Central memory CD8-positive, alpha-beta T cell (primary cell): ENCODE data around the gene ETV6.

Experiments
- ATAC-seq: fragments of 150-1000 bp; cut with Tn5 transposase; replicated peaks from 2 replicates; pipeline ENCODE4 v1.10.0; 2022; ENCODE audit warnings: mild to moderate bottlenecking, moderate FRiP score, moderate number of reproducible peaks; ENCODE audit not compliant: poor library complexity, severe bottlenecking; ENCODE audit errors: extremely low read depth
- DNase-seq, 2 donors: peaks; one replicate each; pipeline ENCODE4 v3.0.0; 2021; ENCODE audit warnings: low spot score in 2 of 2
- H3K27ac Mint-ChIP-seq: one replicate; pipeline ENCODE4 v1.8.0; 2022; ENCODE audit warnings: low read depth, mild to moderate bottlenecking, moderate library complexity, mixed read lengths
- H3K27me3 Mint-ChIP-seq: one replicate; pipeline ENCODE4 v1.8.0; 2022; ENCODE audit warnings: mixed read lengths
- H3K36me3 Mint-ChIP-seq: one replicate; pipeline ENCODE4 v1.8.0; 2022; ENCODE audit warnings: mild to moderate bottlenecking, moderate library complexity, mixed read lengths; ENCODE audit not compliant: insufficient read depth
- H3K4me1 Mint-ChIP-seq: one replicate; pipeline ENCODE4 v1.8.0; 2022; ENCODE audit warnings: mixed read lengths
- H3K4me3 Mint-ChIP-seq: one replicate; pipeline ENCODE4 v1.8.0; 2022; ENCODE audit warnings: mild to moderate bottlenecking, moderate library complexity, mixed read lengths
- H3K9me3 Mint-ChIP-seq: one replicate; pipeline ENCODE4 v1.8.0; 2022; ENCODE audit warnings: mixed read lengths

The ETV6 gene

DNA sequence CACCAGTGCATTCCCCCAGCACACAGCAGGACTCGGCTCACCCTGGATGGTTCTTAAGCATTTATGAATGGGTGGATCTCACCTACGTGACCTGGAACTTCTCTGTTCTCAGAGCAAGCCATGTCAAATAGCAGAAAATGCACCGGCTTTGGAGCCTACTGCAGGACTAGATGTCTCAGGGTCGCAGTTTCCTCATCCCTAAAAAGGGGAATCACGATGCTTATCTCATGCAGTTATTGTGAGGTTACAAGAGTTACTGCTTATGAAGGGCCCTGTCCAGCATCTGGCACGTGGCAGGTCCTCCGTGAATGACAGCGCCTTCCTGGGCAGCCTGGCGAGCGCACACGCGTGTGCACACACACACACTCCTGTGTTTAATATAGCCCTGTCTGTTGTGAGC is 128.5 kb downstream of the ETV6 start:
- H3K36me3 Mint-ChIP-seq: peaks cover 11% of the 10 kb centered on the region
- peaks cover 12% of the 10 kb centered on the region for H3K4me1 Mint-ChIP-seq
- DNase-seq (no peak), ATAC-seq (no peak)
- no peak overlapping the region for H3K4me3 Mint-ChIP-seq
- H3K9me3 Mint-ChIP-seq: no peaks in the 10 kb centered on the region
- H3K27me3 Mint-ChIP-seq: no peaks in the 10 kb centered on the region
- H3K27ac Mint-ChIP-seq: no peak overlapping the region

DNA sequence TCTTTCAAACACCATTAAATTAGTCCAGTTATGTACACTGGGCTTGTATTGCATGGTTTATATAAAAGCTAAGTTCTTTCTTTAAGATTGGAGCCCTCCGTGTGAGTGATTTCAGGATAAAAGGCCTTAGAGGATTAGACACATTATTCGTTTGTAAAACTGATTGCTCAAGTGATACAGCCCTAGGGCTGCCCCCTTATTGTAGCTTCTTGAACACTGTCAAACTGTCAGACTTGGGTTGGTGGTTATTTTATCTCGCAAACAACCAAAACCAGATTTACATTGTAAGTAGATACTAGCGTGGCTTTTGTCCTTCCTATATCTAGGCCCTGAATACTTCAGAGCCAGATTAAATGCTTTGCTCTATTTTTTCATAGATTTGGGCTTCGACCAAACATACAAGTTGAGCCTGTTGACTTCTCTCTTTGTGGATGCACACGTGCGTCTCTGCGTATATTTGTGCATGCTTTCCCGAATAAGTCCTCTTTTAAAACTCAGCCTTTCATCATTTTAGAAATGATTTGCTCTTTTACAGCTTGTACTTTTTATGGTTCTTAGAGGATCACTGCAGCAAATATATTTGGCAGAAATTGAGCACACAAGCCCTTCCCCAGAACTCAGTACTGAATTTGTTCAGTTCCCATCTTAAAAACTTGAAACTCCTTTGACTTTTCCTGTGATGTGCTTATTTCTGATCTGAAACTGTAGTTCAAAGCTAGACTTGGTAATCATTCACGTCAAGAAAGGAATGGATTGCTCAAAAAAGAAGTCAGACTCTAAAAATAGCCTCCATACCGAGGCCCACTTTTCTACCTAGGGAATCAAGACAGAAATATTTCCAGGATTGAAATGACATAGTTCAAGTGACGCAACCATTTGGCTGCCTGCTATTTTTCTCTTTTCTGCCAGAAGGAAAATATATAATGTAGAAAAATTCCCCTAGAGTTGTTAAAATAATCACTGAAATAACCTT is 129.5 kb downstream of the ETV6 start:
- ATAC-seq: no peak
- no peak for DNase-seq
- Mint-ChIP-seq H3K27me3 (no peaks in the 10 kb centered on the region), H3K4me1 (peaks cover 12% of the 10 kb centered on the region), H3K9me3 (no peaks in the 10 kb centered on the region), H3K27ac (no peak overlapping the region), H3K36me3 (peaks cover 9% of the 10 kb centered on the region), H3K4me3 (no peak overlapping the region)

DNA sequence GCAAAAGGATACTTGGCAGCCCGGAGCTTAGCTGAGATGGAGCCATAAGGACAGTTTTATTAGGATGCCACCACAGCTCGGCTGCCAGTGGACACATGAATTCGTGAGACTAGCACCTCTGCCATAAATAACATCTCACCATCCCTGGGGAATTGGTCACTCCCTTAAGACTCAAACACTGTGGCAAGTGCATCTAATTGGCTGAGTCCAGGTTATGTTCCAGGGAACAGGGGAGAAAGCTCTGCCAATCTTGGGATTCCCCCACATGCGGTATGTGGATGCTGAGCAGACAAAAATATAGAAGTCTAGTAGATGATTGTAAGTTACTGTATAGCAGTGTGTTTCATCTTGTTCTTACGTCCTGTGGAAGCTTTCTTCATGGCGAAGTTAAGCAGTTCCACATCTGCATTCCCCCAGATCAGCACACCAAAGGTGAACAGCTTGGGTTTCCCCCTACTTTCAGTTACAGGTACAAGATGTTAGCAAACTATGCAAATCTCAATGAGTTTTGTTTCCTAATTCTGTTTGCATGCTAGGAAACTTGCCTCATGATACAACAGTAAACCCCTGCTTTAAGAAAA is 131.1 kb downstream of the ETV6 start:
- Mint-ChIP-seq H3K4me1 (peaks cover 18% of the 10 kb centered on the region), H3K27ac (no peak overlapping the region), H3K4me3 (no peak overlapping the region), H3K9me3 (no peaks in the 10 kb centered on the region), H3K27me3 (no peaks in the 10 kb centered on the region), H3K36me3 (peaks cover 6% of the 10 kb centered on the region)
- ATAC-seq (no peak), DNase-seq (no peak)

DNA sequence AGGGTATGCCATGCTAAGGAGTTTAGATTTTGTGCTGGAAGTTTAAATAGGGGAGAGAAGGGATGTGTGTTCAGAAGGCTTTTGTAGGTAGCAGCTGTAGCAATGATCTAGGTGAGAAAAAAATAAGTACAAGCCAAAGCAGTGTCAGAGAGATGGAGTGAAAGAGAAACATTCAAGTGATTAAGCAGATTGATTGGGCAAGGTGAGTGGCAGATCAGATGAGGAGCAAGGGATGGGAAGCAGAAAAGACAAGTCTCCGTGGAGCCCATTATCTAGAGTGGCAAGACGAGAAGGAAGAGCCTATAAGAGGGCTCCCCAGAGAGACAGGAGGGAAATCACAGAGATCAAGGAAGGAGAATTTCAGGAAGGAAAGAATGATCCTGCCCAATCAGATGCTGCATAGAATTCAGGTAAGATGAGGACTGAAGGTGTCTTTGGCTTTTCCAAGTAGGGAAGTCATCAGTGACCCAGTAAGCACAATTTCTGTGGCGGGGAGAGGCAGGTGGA is 133.5 kb downstream of the ETV6 start:
- Mint-ChIP-seq H3K27me3 (no peaks in the 10 kb centered on the region), H3K4me3 (no peak overlapping the region), H3K4me1 (peaks cover 19% of the 10 kb centered on the region), H3K27ac (no peak overlapping the region), H3K9me3 (no peaks in the 10 kb centered on the region), H3K36me3 (peaks cover 6% of the 10 kb centered on the region)
- DNase-seq: no peak
- ATAC-seq: no peak

DNA sequence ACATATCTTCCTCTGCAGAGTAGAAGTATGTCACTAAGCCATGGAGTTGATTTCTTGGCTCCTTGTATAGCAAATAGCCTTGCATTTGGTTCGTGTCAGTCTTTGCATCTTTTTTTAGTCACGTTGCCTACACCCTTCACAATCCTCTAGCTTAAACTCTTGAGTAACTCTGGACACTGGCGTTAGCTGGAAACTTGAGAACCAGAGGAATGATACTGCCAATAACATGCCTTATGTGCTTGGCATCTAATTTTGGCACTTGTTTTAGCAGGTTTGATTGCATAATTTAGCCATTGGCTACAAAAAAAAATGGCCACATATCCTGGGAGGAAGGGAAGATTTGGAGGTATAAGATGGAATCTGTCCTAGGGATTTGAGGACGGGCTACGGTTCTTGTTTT is 136.2 kb downstream of the ETV6 start:
- H3K9me3 Mint-ChIP-seq: no peaks in the 10 kb centered on the region
- no peak for ATAC-seq
- H3K4me1 Mint-ChIP-seq: peaks cover 29% of the 10 kb centered on the region
- H3K27ac Mint-ChIP-seq: no peak overlapping the region
- no peak for DNase-seq
- H3K27me3 Mint-ChIP-seq: no peaks in the 10 kb centered on the region
- H3K4me3 Mint-ChIP-seq: no peak overlapping the region
- H3K36me3 Mint-ChIP-seq: peaks cover 6% of the 10 kb centered on the region

DNA sequence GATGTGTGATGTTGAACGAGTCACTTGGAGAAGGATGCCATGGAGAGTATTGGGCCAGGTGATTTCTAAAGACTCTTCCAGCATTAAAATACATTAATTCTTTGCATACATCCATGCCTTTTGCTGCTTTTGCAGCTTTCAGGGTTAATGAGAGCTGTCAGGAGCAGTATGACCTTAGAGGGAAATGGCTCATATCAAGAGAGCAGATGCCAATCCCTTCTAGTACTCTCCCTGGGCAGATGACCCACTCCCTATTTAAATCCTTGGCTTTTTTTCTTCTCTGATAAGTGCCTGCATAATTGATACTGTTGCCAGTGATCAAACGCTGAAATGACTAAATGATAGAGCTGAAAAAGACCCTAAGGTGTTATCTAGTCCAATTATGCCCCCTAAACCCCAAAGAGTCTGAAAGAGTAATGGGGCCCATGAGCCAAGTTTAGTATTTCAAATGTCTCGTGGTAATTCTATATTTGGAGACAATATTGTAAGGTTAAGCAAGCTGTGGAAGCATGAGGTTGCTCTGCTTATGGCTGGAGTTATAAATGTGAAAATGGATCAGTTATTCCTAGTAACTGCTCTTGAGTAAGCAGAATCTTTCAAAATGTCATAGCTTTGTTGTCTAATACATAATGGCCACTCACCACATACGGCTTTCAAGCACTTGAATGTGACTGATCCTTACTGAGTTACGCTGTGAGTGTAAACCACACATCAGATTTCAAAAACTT is 137.3 kb downstream of the ETV6 start:
- Mint-ChIP-seq H3K4me1 (peaks cover 34% of the 10 kb centered on the region), H3K27ac (no peak overlapping the region), H3K9me3 (no peaks in the 10 kb centered on the region), H3K36me3 (peaks cover 3% of the 10 kb centered on the region), H3K4me3 (no peak overlapping the region), H3K27me3 (no peaks in the 10 kb centered on the region)
- ATAC-seq (no peak), DNase-seq (no peak)

DNA sequence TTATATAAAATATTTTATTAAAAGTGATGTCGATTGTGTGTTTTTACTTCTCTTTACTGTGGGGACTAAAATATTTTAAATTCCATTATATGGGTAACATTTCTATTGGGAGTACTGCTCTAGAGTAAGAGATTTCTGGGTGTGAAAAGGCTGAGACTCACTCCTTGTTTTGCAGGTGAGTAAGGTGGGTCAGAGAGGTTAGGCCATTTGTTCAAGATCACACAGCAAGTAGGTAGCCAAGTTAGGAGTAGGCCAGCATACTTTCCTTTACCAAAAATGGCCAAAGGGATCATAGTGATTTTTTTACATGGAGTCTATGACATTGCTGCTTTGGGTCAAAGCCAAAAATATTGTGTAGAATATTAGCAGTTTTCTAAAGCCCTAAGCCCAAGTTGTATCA is 138.0 kb downstream of the ETV6 start:
- no peak overlapping the region for H3K27ac Mint-ChIP-seq
- H3K36me3 Mint-ChIP-seq: peaks cover 3% of the 10 kb centered on the region
- H3K27me3 Mint-ChIP-seq: no peaks in the 10 kb centered on the region
- H3K4me3 Mint-ChIP-seq: no peak overlapping the region
- no peaks in the 10 kb centered on the region for H3K9me3 Mint-ChIP-seq
- peaks cover 34% of the 10 kb centered on the region for H3K4me1 Mint-ChIP-seq
- DNase-seq: no peak
- ATAC-seq: no peak

DNA sequence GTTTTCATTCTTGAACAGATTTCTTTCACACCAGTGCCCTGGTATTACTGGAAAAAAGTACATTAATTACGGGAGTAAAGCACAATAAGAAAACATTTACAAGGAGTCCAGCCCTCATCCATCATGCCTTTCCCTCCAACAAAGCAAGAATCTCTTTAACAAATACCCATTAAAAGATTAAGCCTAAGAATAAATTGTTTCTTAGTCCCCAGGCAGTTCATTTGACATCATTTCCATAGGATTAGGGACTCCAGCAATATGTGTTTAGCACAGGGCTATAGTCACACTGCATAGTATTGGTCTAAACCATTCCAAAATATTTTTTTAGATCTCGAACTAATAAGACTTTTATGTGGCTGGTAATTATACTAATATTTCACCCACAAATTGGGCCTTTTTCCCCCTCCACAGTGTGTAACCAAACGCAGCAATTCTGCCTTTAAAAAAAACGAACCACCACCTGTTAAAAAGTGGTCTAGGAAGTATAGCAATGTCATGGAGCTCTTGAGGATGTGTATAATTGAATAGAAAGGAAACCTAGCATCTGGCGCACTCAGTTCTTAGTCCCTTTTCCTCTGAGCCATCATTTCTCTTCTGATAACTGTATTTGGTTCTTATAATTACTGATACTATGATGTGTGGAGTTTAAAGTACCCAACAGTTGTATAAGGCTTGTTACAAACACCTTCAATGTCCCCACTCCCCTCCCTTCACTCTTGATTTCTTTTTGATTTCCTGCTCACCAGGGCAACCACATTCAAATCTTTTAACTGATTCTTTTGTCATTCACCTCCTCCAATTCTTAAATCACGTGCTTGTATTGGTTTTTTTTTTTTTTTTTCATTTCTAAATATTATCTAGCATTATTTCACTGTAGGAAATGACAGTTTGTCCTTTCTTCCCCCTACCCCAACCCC is 138.7 kb downstream of the ETV6 start:
- Mint-ChIP-seq H3K27ac (no peak overlapping the region), H3K4me1 (peaks cover 28% of the 10 kb centered on the region), H3K27me3 (no peaks in the 10 kb centered on the region), H3K4me3 (no peak overlapping the region), H3K36me3 (peaks cover 3% of the 10 kb centered on the region), H3K9me3 (no peaks in the 10 kb centered on the region)
- ATAC-seq: no peak
- no peak for DNase-seq

DNA sequence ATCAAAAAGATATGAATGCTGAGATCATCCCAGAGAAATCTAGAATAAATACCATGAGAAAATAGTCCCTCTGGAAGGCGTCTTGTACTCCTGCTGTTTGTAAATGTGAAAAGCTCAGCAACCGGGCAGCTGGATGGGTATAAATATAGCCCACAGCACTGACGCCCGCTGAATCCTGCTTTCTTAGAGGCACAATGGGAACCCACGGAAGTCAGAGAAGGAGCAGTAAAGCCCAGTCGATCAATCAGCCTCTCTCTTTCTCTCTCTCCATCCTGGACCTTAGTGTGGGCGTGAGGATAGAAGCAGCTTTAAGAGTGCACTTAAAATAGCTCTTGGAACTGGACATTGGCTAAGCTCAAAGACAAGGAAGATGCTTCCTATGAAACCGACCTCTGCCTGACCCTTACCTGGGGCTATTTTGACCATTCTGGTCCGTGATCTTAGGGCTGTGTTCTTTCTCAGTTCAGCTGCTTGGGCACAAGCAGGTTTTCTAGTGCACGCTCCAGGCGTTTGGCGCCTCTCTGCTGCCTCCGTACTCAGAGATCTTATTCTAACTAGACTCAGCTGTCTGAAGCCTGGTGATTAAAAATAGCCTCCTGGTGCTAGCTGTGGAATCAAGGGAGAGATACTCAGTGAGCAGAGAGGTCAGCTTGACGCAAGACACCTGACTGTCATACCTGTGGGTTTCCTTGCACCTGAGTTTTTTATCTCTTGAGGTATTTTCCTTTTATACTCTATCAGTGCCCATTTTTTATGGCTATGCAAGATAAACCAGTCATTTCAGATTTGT is 144.6 kb downstream of the ETV6 start:
- no peaks in the 10 kb centered on the region for H3K27me3 Mint-ChIP-seq
- H3K4me1 Mint-ChIP-seq: peaks cover 53% of the 10 kb centered on the region
- no peak overlapping the region for H3K27ac Mint-ChIP-seq
- peaks cover 4% of the 10 kb centered on the region for H3K36me3 Mint-ChIP-seq
- no peak for DNase-seq
- H3K9me3 Mint-ChIP-seq: no peaks in the 10 kb centered on the region
- no peak for ATAC-seq
- no peak overlapping the region for H3K4me3 Mint-ChIP-seq

DNA sequence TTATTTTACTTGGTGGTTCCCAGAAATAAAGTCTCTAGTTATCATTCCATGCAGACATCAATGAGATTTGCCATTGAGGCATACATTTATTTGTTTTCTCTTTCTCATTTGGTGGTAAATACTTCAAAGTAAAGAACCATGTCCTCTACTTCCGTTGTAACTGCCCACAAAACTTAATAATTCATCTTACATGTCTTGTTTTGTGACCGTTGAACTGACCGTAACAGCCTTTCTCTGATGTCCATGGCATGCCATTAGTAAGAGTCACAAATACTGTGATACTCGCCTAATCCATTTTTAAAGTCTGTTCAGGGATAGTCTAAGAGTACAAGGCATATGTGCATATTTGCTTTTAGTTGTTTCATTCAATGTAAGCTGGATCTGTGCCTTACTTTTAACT is 145.3 kb downstream of the ETV6 start:
- Mint-ChIP-seq H3K27me3 (no peaks in the 10 kb centered on the region), H3K27ac (no peak overlapping the region), H3K36me3 (peaks cover 4% of the 10 kb centered on the region), H3K4me3 (no peak overlapping the region), H3K4me1 (peaks cover 50% of the 10 kb centered on the region), H3K9me3 (no peaks in the 10 kb centered on the region)
- ATAC-seq (no peak), DNase-seq (no peak)

DNA sequence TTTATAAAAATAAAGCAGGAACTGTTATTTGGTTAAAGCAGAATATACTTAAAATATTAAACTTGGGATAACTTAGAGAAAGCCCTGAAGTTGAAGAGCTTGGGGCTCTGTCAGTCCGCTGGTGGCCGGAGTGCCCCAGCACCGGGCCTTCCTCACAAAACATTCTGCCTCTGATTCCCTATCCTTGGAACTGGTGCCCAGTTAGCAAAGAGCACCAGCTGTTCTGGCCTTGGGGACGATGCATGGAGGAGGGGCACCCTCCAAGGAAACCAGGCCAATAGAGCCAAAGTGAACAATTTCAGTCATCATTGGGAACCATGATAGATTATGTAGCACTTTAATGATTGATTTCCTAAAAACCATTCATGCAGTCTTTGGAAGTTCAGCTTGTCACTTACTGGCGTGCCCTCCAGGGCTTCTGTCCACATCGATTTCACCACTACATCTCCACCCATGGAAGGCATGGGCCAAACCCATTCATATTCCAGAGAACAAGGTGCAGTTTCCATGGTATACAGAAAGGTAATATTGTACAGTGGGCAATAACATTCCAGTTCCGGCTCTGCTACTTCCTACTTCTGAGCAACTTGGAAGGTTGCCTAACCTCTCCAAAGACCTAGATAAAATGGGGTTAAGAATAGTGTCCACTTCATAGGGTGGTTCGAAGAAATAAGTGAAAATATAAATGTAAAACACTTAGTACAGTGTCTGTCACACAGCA is 145.9 kb downstream of the ETV6 start:
- no peak overlapping the region for H3K4me3 Mint-ChIP-seq

More for the DNA sequence above, 145.9 kb downstream of the ETV6 start:
- ATAC-seq: no peak
- no peak overlapping the region for H3K27ac Mint-ChIP-seq
- H3K27me3 Mint-ChIP-seq: no peaks in the 10 kb centered on the region
- H3K36me3 Mint-ChIP-seq: peaks cover 4% of the 10 kb centered on the region
- peaks cover 49% of the 10 kb centered on the region for H3K4me1 Mint-ChIP-seq
- H3K9me3 Mint-ChIP-seq: no peaks in the 10 kb centered on the region
- DNase-seq: no peak
